HepG2 (cell line): Measurements from ENCODE around the gene PPP1R2C.

Experiments
- BORCS8-MEF2B ChIP-seq: sonication (generic); formaldehyde crosslinking; IDR thresholded peaks from 2 replicates; pipeline ENCODE4 v1.8.0; 2022; ENCODE audit warnings: mild to moderate bottlenecking, missing genetic modification reagents
- GABPA ChIP-seq, 2 experiments: IDR thresholded peaks; 2 replicates each; pipeline ENCODE4 v1.6.1; 2011 to 2016; ENCODE audit warnings: low read depth in 2 of 2, low read length in 1 of 2, missing biosample characterization in 1 of 2, missing genetic modification characterization in 1 of 2
- JUND ChIP-seq: sonication (generic); formaldehyde crosslinking; IDR thresholded peaks from 2 replicates; pipeline ENCODE4 v1.8.0; 2022; ENCODE audit warnings: mild to moderate bottlenecking, missing genetic modification reagents
- KMT2B ChIP-seq: IDR thresholded peaks from 2 replicates; pipeline ENCODE4 v1.6.1; 2016; ENCODE audit warnings: missing genetic modification reagents, missing compliant biosample characterization
- MAFK ChIP-seq, 2 experiments: IDR thresholded peaks in 1 of 2; conservative IDR thresholded peaks in 1 of 2; 2 replicates each; pipeline ENCODE4 v1.6.1; 2011; ENCODE audit warnings: improper control_type of control experiment in 2 of 2, low read length in 2 of 2
- NFIC ChIP-seq: IDR thresholded peaks from 2 replicates; pipeline ENCODE4 v1.6.1; 2012; ENCODE audit warnings: mild to moderate bottlenecking, low read length, inconsistent platforms
- POLR2AphosphoS5 ChIP-seq: IDR thresholded peaks from 2 replicates; pipeline ENCODE4 v1.6.1; 2012; ENCODE audit warnings: low read depth, low read length
- RFX5 ChIP-seq: IDR thresholded peaks from 2 replicates; pipeline ENCODE4 v1.6.1; 2011; ENCODE audit warnings: low read depth, low read length, improper control_type of control experiment
- RXRA ChIP-seq: sonication (generic); formaldehyde crosslinking; IDR thresholded peaks from 2 replicates; pipeline ENCODE4 v1.5.1; 2020; ENCODE audit warnings: missing genetic modification reagents
- TF ChIP-seq, protein P1 (sequence below): sonication (generic); formaldehyde crosslinking; IDR thresholded peaks from 2 replicates; pipeline ENCODE4 v1.5.0; 2020; ENCODE audit warnings: mild to moderate bottlenecking, missing genetic modification reagents, moderate library complexity
- TF ChIP-seq, protein P2 (sequence below): fragments of 450-650 bp; IDR thresholded peaks from 2 replicates; pipeline ENCODE4 v1.6.1; 2017; ENCODE audit warnings: mild to moderate bottlenecking

DNA sequence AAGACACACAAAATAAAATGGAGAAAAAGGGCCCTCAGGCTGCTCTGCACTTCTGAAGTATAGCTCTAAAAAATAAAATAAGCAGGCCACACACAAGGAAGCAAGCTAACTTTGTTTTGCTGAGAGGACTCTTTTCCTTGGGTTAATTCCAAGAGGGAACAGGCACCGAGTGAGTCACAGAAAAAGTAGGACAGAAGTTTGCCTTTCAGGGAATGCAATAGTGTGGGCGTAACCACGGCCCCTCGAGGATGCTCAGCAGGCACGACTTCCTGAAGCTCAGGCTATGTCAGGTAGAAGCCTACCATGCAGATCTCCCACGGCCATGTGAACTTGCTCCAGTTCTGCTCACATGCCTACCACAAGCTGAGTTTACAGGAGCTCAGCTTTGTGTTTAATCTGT, 22.1 kb downstream of the PPP1R2C start:
- TF ChIP-seq, protein P1, sequence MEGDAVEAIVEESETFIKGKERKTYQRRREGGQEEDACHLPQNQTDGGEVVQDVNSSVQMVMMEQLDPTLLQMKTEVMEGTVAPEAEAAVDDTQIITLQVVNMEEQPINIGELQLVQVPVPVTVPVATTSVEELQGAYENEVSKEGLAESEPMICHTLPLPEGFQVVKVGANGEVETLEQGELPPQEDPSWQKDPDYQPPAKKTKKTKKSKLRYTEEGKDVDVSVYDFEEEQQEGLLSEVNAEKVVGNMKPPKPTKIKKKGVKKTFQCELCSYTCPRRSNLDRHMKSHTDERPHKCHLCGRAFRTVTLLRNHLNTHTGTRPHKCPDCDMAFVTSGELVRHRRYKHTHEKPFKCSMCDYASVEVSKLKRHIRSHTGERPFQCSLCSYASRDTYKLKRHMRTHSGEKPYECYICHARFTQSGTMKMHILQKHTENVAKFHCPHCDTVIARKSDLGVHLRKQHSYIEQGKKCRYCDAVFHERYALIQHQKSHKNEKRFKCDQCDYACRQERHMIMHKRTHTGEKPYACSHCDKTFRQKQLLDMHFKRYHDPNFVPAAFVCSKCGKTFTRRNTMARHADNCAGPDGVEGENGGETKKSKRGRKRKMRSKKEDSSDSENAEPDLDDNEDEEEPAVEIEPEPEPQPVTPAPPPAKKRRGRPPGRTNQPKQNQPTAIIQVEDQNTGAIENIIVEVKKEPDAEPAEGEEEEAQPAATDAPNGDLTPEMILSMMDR (CRISPR knock-in tag): no peak
- TF ChIP-seq JUND (no peak), POLR2AphosphoS5 (no peak), BORCS8-MEF2B (no peak), NFIC (no peak), RFX5 (no peak), KMT2B (CRISPR knock-in tag) (no peak), GABPA (IDR thresholded peaks at IDR 0.05; ENCODE audit: low read depth, low read length) (no peak), GABPA (CRISPR knock-in tag; IDR thresholded peaks at IDR 0.05; ENCODE audit: low read depth) (no peak), RXRA (CRISPR knock-in tag) (no peak), MAFK (conservative IDR thresholded peaks at IDR 0.05 in 1 of 2, IDR thresholded peaks at IDR 0.05 in 1 of 2; ENCODE audit: low read length in 2 of 2) (no peak)
- TF ChIP-seq, protein P2, sequence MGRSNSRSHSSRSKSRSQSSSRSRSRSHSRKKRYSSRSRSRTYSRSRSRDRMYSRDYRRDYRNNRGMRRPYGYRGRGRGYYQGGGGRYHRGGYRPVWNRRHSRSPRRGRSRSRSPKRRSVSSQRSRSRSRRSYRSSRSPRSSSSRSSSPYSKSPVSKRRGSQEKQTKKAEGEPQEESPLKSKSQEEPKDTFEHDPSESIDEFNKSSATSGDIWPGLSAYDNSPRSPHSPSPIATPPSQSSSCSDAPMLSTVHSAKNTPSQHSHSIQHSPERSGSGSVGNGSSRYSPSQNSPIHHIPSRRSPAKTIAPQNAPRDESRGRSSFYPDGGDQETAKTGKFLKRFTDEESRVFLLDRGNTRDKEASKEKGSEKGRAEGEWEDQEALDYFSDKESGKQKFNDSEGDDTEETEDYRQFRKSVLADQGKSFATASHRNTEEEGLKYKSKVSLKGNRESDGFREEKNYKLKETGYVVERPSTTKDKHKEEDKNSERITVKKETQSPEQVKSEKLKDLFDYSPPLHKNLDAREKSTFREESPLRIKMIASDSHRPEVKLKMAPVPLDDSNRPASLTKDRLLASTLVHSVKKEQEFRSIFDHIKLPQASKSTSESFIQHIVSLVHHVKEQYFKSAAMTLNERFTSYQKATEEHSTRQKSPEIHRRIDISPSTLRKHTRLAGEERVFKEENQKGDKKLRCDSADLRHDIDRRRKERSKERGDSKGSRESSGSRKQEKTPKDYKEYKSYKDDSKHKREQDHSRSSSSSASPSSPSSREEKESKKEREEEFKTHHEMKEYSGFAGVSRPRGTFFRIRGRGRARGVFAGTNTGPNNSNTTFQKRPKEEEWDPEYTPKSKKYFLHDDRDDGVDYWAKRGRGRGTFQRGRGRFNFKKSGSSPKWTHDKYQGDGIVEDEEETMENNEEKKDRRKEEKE: no peak
